B cell (primary cell): Measurements from ENCODE around the gene FBXO2. TPM values are rescaled to one million over a fixed set of nuclear protein-coding genes. Genes with fewer than 3 reads are reported as not detected.

Source experiments
- ATAC-seq: fragments of 200-7000 bp; cut with Tn5 transposase; one replicate; pipeline ENCODE4 v1.10.0; 2021; ENCODE audit warnings: low read depth, mild to moderate bottlenecking, moderate number of reproducible peaks, moderate library complexity
- CTCF ChIA-PET: fragments of 350-600 bp; sonication (Branson Sonifier 250); formaldehyde crosslinking; loops from one replicate; lab custom pipeline; 2021; ENCODE audit warnings: antibody characterized with exemption, inconsistent platforms; lab: Charles Lee
- POLR2A ChIA-PET: fragments of 350-600 bp; sonication (Branson Sonifier 250); formaldehyde crosslinking; loops from one replicate; lab custom pipeline; 2021; ENCODE audit warnings: antibody characterized with exemption; lab: Charles Lee
- DNase-seq: peaks from one replicate; pipeline ENCODE4 v3.0.0; 2013
- H2AFZ ChIP-seq: 2 replicates; pipeline ENCODE4 v1.6.1; 2012; ENCODE audit warnings: mild to moderate bottlenecking, low read depth, low read length; ENCODE audit not compliant: insufficient read depth, poor library complexity, severe bottlenecking
- H3K27ac ChIP-seq, 2 donors: 1 replicate in 1 of 2; 2 replicates in 1 of 2; pipeline ENCODE4 v1.5.1; 2012 to 2013; ENCODE audit warnings: low read length in 2 of 2, mild to moderate bottlenecking in 2 of 2, moderate library complexity in 1 of 2
- H3K27me3 ChIP-seq, 4 experiments: fragments of 200-600 bp in 1 of 4; sonication (generic) in 1 of 4; replicated peaks in 1 of 4; 1 replicate in 2 of 4; 2 replicates in 2 of 4; pipeline versions ENCODE4 v1.6.1 to v1.7.0; 2013 to 2016; ENCODE audit warnings: low read length in 3 of 4, mild to moderate bottlenecking in 2 of 4, mixed read lengths in 1 of 4, moderate library complexity in 1 of 4; ENCODE audit not compliant: insufficient read depth in 4 of 4, control insufficient read depth in 3 of 4; ENCODE audit errors: control extremely low read depth in 1 of 4
- H3K36me3 ChIP-seq, 2 experiments: replicated peaks in 1 of 2; 1 replicate in 1 of 2; 2 replicates in 1 of 2; pipeline versions ENCODE4 v1.6.1 to v1.7.1; 2013; ENCODE audit warnings: low read length in 1 of 2; ENCODE audit not compliant: insufficient read depth in 2 of 2, control insufficient read depth in 1 of 2; ENCODE audit errors: control extremely low read depth in 1 of 2, extremely low read depth in 1 of 2
- H3K4me1 ChIP-seq, 2 donors: fragments of 200-600 bp in 1 of 2; sonication (generic) in 1 of 2; 1 replicate in 1 of 2; 2 replicates in 1 of 2; pipeline versions ENCODE4 v1.5.1 to v1.6.1; 2013 to 2017; ENCODE audit warnings: low read length in 2 of 2; ENCODE audit not compliant: control insufficient read depth in 2 of 2, insufficient read depth in 2 of 2
- H3K4me2 ChIP-seq: replicated peaks from 2 replicates; pipeline ENCODE3; 2012; ENCODE audit warnings: mild to moderate bottlenecking, low read depth, low read length; ENCODE audit not compliant: poor library complexity, severe bottlenecking
- H3K4me3 ChIP-seq, 5 experiments: fragments of 200-600 bp in 1 of 5; sonication (generic) in 1 of 5; 1 replicate in 3 of 5; 2 replicates in 2 of 5; pipeline versions ENCODE4 v1.5.1 to v1.7.0; 2011 to 2016; ENCODE audit warnings: low read length in 4 of 5, mild to moderate bottlenecking in 4 of 5, low read depth in 2 of 5, control low read depth in 1 of 5, moderate library complexity in 1 of 5; ENCODE audit not compliant: insufficient read depth in 1 of 5; ENCODE audit errors: control extremely low read depth in 1 of 5, extremely low read depth in 1 of 5
- H3K79me2 ChIP-seq: fragments of 200-600 bp; sonication (generic); one replicate; pipeline ENCODE4 v1.6.0; 2016; ENCODE audit warnings: low read length; ENCODE audit not compliant: control insufficient read depth, insufficient read depth
- H3K9ac ChIP-seq: fragments of 200-600 bp; sonication (generic); 2 replicates; pipeline ENCODE4 v1.6.1; 2017; ENCODE audit warnings: mild to moderate bottlenecking, low read length, moderate library complexity
- H3K9me3 ChIP-seq, 3 donors: one replicate each; pipeline versions ENCODE4 v1.6.1 to v1.7.1; 2013; ENCODE audit warnings: low read length in 2 of 3; ENCODE audit not compliant: control insufficient read depth in 2 of 3, insufficient read depth in 1 of 3; ENCODE audit errors: control extremely low read depth in 1 of 3
- H4K20me1 ChIP-seq: 2 replicates; pipeline ENCODE4 v1.6.0; 2012; ENCODE audit warnings: mild to moderate bottlenecking, low read length; ENCODE audit not compliant: insufficient read depth, control insufficient read depth, poor library complexity, severe bottlenecking
- H3K27ac Mint-ChIP-seq: one replicate; pipeline ENCODE4 v1.8.0; 2021; ENCODE audit warnings: mixed read lengths
- H3K27me3 Mint-ChIP-seq: one replicate; pipeline ENCODE4 v1.8.0; 2021; ENCODE audit warnings: mixed read lengths
- H3K4me1 Mint-ChIP-seq: one replicate; pipeline ENCODE4 v1.8.0; 2021; ENCODE audit warnings: mixed read lengths
- H3K4me3 Mint-ChIP-seq: one replicate; pipeline ENCODE4 v1.8.0; 2021; ENCODE audit warnings: mixed read lengths
- H3K9me3 Mint-ChIP-seq: one replicate; pipeline ENCODE4 v1.8.0; 2022; ENCODE audit warnings: mixed read lengths; ENCODE audit not compliant: insufficient read depth
- CTCF ChIP-seq: fragments of 200-600 bp; IDR thresholded peaks from one replicate; pipeline ENCODE4 v1.8.0; 2022; ENCODE audit warnings: antibody characterized with exemption, mild to moderate bottlenecking
- EZH2 ChIP-seq: IDR thresholded peaks from 2 replicates; pipeline ENCODE4 v1.6.1; 2012; ENCODE audit warnings: borderline replicate concordance, low read depth, mild to moderate bottlenecking, moderate library complexity, low read length; ENCODE audit not compliant: insufficient read depth, poor library complexity, severe bottlenecking
- WGBS: methylation state at CpG from one replicate; pipeline ENCODE4 v1.1.5; 2013; ENCODE audit warnings: missing lambda C conversion rate; ENCODE audit not compliant: insufficient coverage; 5-methylcytosine and 5-hydroxymethylcytosine counted together
- intact Hi-C: fragments of 100-400 bp; cut with micrococcal nuclease; formaldehyde crosslinking; loops from one replicate; pipeline ENCODE4 v1.10.0; 2022
- polyA plus RNA-seq: library from polyadenylated mRNA; depleted of rRNA; stranded (reverse); fragments of >200 nt; gene quantifications from 2 replicates; pipeline ENCODE4 v1.2.3, GENCODE V29; 2012
- total RNA-seq, 2 donors: library from RNA; stranded (reverse); fragments of 120-200 nt in 1 of 2; gene quantifications; 1 replicate in 1 of 2; 2 replicates in 1 of 2; pipeline versions ENCODE4 v1.2.3 to v1.2.4, GENCODE V29; 2013 to 2022

Gene FBXO2
- total and polyA plus RNA-seq, 2 donors (not counting 1 experiment from before 2014, with no cell fraction given): 9.6 TPM

DNA sequence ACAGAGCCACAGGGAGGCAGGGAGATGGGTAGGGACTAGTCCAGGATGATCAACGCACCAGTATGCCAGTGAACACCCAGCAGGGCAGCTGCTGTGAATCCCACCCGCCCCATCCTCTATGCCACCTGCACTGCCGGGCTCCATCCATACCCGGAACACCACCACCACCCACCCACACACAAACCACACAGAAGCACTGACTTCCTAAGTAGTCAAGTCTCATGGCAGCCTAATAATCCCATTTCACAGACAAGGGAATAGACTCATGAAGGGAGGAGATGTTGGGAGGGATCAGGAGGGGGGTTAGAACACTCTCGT lies 43.6 kb upstream of the FBXO2 start:
- Histone ChIP-seq H3K4me1 (peaks cover 3 to 5% of the 10 kb centered on the region in 2 donors), H4K20me1 (no peaks in the 10 kb centered on the region), H2AFZ (no peak overlapping the region), H3K9me3 (no peaks in the 10 kb centered on the region), H3K27me3 (peaks cover 0 to 23% (median 7%) of the 10 kb centered on the region in 4 experiments), H3K79me2 (no peaks in the 10 kb centered on the region), H3K36me3 (no peaks in the 10 kb centered on the region), H3K4me3 (no peak overlapping the region), H3K9ac (no peak overlapping the region), H3K4me2 (no peak overlapping the region), H3K27ac (no peak overlapping the region)
- Mint-ChIP-seq H3K9me3 (no peaks in the 10 kb centered on the region), H3K4me3 (no peak overlapping the region), H3K4me1 (peaks cover 7% of the 10 kb centered on the region), H3K27ac (no peak overlapping the region), H3K27me3 (peaks cover 27% of the 10 kb centered on the region)
- TF ChIP-seq CTCF: no peak
- TF ChIP-seq EZH2: no peak
- WGBS: 100% methylated on average over 1 of the region's 5 CpGs
- ATAC-seq (no peak), DNase-seq (no peak)
- ChIA-PET CTCF (no interaction called here), POLR2A (no interaction called here)
- intact Hi-C loops: no loop called here

DNA sequence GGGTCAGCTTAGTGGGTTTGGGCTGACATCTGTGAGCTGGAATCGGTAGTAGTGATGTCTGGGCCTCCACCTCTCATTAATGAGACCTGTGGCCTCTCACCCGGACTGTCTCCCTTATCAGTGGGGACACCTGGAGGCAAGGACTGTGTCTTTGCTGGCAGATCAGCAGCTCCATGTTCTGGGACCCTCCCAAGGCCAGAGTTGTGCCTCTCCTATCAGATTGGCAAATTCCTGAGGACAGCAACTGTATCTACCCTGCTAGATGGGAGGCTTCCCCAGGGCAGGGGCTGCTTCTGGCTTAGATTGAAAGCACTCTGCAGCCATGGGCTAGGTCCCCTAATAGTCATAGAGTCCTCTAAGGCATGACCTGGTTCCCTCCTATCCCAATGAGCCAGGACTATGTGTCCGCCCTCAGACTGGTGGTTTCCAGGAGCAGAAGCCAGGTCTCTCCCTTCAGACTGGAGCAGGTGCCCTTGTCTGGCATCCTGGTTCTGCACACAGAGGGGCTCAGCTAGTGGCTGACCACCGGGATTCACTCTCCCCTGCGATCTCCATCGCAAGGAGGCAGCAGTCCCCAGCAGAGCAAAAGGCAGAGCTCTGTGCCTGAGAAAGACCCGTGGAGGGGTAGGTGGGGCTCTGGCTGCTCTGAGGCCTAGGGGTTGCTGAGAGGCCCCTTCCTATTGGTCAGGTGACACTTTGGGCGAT lies 43.1 kb upstream of the FBXO2 start:
- H3K4me2 ChIP-seq: no peak overlapping the region

More for the DNA sequence above, 43.1 kb upstream of the FBXO2 start:
- ChIA-PET POLR2A (no interaction called here), CTCF (interaction anchor here (0.6 to 1.3 kb wide), 2 partner anchors 16 kb away, joined by 3 to 5 read pairs; partner anchors contain the start of gene MAD2L2)
- Histone ChIP-seq H3K27me3 (peaks cover 0 to 27% (median 9%) of the 10 kb centered on the region in 4 experiments), H3K4me1 (peaks cover 5 to 8% of the 10 kb centered on the region in 2 donors), H2AFZ (no peak overlapping the region), H3K79me2 (no peaks in the 10 kb centered on the region), H4K20me1 (no peaks in the 10 kb centered on the region), H3K36me3 (no peaks in the 10 kb centered on the region), H3K4me3 (no peak overlapping the region), H3K27ac (no peak overlapping the region), H3K9ac (no peak overlapping the region), H3K9me3 (no peaks in the 10 kb centered on the region)
- TF ChIP-seq EZH2 (no peak), CTCF (no peak)
- no peak for DNase-seq
- Mint-ChIP-seq H3K27ac (no peak overlapping the region), H3K4me3 (no peak overlapping the region), H3K27me3 (peaks cover 32% of the 10 kb centered on the region), H3K9me3 (no peaks in the 10 kb centered on the region), H3K4me1 (peaks cover 10% of the 10 kb centered on the region)
- 79% methylated on average over 8 of the region's 8 CpGs for WGBS
- intact Hi-C loops: no loop called here
- ATAC-seq: no peak
